ENCODE data around the gene MYL12B. TPM values are rescaled to one million over a fixed set of nuclear protein-coding genes. Genes with fewer than 3 reads are reported as not detected.

The MYL12B gene
- total RNA-seq, 2 experiments from 2014 or later = 230 to 260 TPM

- Histone ChIP-seq H4K20me1 (ENCODE audit: insufficient read depth, low read length) (peaks cover 21% of the 10 kb centered on the region), H3K27ac (ENCODE audit: low read depth, low read length, poor library complexity, severe bottlenecking) (no peak overlapping the region), H3K36me3 (ENCODE audit: insufficient read depth, low read length) (peaks cover 76% of the 10 kb centered on the region), H3K4me3 (ENCODE audit: low read depth, low read length, poor library complexity, severe bottlenecking) (no peak overlapping the region), H2AFZ (ENCODE audit: low read length) (no peak overlapping the region), H3K9me3 (ENCODE audit: low read length) (no peaks in the 10 kb centered on the region), H3K4me2 (ENCODE audit: low read length) (peak overlapping the region; percentile 49), H3K79me2 (ENCODE audit: insufficient read depth, low read depth, low read length) (peaks cover 75% of the 10 kb centered on the region), H3K4me1 (ENCODE audit: insufficient read depth, low read length, poor library complexity, severe bottlenecking) (peaks cover 63% of the 10 kb centered on the region), H3K9me2 (ENCODE audit: insufficient read depth, low read length) (no peaks in the 10 kb centered on the region)
- TF ChIP-seq, protein P1, sequence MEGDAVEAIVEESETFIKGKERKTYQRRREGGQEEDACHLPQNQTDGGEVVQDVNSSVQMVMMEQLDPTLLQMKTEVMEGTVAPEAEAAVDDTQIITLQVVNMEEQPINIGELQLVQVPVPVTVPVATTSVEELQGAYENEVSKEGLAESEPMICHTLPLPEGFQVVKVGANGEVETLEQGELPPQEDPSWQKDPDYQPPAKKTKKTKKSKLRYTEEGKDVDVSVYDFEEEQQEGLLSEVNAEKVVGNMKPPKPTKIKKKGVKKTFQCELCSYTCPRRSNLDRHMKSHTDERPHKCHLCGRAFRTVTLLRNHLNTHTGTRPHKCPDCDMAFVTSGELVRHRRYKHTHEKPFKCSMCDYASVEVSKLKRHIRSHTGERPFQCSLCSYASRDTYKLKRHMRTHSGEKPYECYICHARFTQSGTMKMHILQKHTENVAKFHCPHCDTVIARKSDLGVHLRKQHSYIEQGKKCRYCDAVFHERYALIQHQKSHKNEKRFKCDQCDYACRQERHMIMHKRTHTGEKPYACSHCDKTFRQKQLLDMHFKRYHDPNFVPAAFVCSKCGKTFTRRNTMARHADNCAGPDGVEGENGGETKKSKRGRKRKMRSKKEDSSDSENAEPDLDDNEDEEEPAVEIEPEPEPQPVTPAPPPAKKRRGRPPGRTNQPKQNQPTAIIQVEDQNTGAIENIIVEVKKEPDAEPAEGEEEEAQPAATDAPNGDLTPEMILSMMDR (conservative IDR thresholded peaks at IDR 0.05; ENCODE audit: low read length) = no peak
- no peak for TF ChIP-seq EZH2phosphoT487 (IDR thresholded peaks at IDR 0.05; ENCODE audit: borderline replicate concordance, low read depth, low read length)
- intact Hi-C loops (cut with micrococcal nuclease; ENCODE audit: unreplicated experiment) = no loop called here
- ChIA-PET POLR2A (interaction anchor here (1.6 to 1.8 kb wide), 2 partner anchors 12 to 13 kb away, joined by 4 to 7 read pairs; no protein-coding TSS in a partner anchor), CTCF (ENCODE audit: unreplicated experiment) (no interaction called here)
- BruUV-seq (replicated peaks) = no TSS peak
- DNase-seq (ENCODE audit: low spot score) = no peak
Measured at GRCh38 chr18:3251963-3252277, 10.0 kb upstream of the MYL12B start.

DNA sequence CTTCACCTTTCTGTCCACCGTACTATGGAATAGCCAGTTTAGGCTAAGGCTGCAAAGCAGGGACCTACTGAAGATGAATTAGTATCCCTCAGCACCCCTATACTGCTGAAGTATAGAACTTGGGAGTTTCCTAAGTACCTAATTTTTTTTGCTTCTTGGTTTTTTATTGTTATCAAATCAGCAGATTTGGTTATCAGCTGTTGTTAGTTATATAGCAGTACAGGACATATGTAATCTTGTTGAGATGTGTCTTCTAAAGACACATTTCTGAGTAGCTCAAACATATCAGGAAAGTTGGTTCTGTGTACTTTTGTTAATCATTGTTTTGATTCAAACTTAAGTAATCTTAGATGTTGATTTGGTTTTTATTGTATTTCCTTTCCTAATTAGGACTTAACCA, 9.1 kb upstream of the MYL12B start:
- Histone ChIP-seq H3K36me3 (ENCODE audit: insufficient read depth, low read length) (peaks cover 85% of the 10 kb centered on the region), H3K9me2 (ENCODE audit: insufficient read depth, low read length) (no peaks in the 10 kb centered on the region), H4K20me1 (ENCODE audit: insufficient read depth, low read length) (peaks cover 21% of the 10 kb centered on the region), H3K4me3 (ENCODE audit: low read depth, low read length, poor library complexity, severe bottlenecking) (no peak overlapping the region), H3K79me2 (ENCODE audit: insufficient read depth, low read depth, low read length) (peaks cover 73% of the 10 kb centered on the region), H3K4me1 (ENCODE audit: insufficient read depth, low read length, poor library complexity, severe bottlenecking) (peaks cover 68% of the 10 kb centered on the region), H3K9me3 (ENCODE audit: low read length) (no peaks in the 10 kb centered on the region), H3K27ac (ENCODE audit: low read depth, low read length, poor library complexity, severe bottlenecking) (no peak overlapping the region), H2AFZ (ENCODE audit: low read length) (no peak overlapping the region), H3K4me2 (ENCODE audit: low read length) (no peak overlapping the region)
- ChIA-PET CTCF (ENCODE audit: unreplicated experiment) (no interaction called here), POLR2A (interaction anchor here (1.1 to 1.8 kb wide), 3 partner anchors 11 to 73 kb away, joined by 4 to 7 read pairs (median 4); no protein-coding TSS in a partner anchor)
- no peak for DNase-seq (ENCODE audit: low spot score)
- intact Hi-C loops (cut with micrococcal nuclease; ENCODE audit: unreplicated experiment) = no loop called here
- no TSS peak for BruUV-seq (replicated peaks)
- TF ChIP-seq, protein P1 (conservative IDR thresholded peaks at IDR 0.05; ENCODE audit: low read length) = no peak
- TF ChIP-seq EZH2phosphoT487 (IDR thresholded peaks at IDR 0.05; ENCODE audit: borderline replicate concordance, low read depth, low read length) = no peak

DNA sequence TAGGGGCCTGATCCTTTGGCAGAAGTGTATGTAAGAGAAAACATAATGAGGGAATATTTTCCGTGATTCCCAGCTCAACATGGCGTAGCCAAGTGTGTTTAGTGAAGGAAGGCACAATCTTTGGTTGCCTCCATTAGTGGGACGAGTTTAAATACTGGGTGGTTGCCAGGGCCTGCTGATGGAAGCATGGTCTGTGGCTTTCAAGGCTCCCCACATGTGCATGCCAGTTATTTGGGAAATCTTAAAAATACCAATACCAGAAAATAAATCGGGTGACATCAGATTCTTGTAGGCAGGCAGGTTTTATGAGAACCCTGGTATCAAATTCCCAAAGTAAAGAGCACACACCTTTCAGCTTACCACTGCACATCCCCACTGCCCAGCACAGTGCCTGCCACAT, 7.2 kb upstream of the MYL12B start:
- Histone ChIP-seq H3K36me3 (ENCODE audit: insufficient read depth, low read length) (peaks cover 89% of the 10 kb centered on the region), H3K4me3 (ENCODE audit: low read depth, low read length, poor library complexity, severe bottlenecking) (no peak overlapping the region), H3K4me2 (ENCODE audit: low read length) (no peak overlapping the region), H3K79me2 (ENCODE audit: insufficient read depth, low read depth, low read length) (peaks cover 54% of the 10 kb centered on the region), H3K4me1 (ENCODE audit: insufficient read depth, low read length, poor library complexity, severe bottlenecking) (peaks cover 75% of the 10 kb centered on the region), H2AFZ (ENCODE audit: low read length) (no peak overlapping the region), H3K27ac (ENCODE audit: low read depth, low read length, poor library complexity, severe bottlenecking) (peak overlapping the region; percentile 12), H3K9me3 (ENCODE audit: low read length) (no peaks in the 10 kb centered on the region), H4K20me1 (ENCODE audit: insufficient read depth, low read length) (peaks cover 9% of the 10 kb centered on the region; the same call in 1 of the 2 replicates), H3K9me2 (ENCODE audit: insufficient read depth, low read length) (no peaks in the 10 kb centered on the region)
- TF ChIP-seq EZH2phosphoT487 (IDR thresholded peaks at IDR 0.05; ENCODE audit: borderline replicate concordance, low read depth, low read length) = no peak
- TF ChIP-seq, protein P1 (conservative IDR thresholded peaks at IDR 0.05; ENCODE audit: low read length) = no peak
- DNase-seq (ENCODE audit: low spot score) = no peak
- POLR2A ChIA-PET = interaction anchor here (1.2 kb wide), 1 partner anchor 351 kb away, joined by 3 read pairs; no protein-coding TSS in a partner anchor
- intact Hi-C loops (cut with micrococcal nuclease; ENCODE audit: unreplicated experiment) = no loop called here
- CTCF ChIA-PET (ENCODE audit: unreplicated experiment) = no interaction called here
- BruUV-seq (replicated peaks) = no TSS peak

Measured in OCI-LY7 (cell line).